Measurements from ENCODE around the gene LRRC38.

Gene LRRC38

DNA sequence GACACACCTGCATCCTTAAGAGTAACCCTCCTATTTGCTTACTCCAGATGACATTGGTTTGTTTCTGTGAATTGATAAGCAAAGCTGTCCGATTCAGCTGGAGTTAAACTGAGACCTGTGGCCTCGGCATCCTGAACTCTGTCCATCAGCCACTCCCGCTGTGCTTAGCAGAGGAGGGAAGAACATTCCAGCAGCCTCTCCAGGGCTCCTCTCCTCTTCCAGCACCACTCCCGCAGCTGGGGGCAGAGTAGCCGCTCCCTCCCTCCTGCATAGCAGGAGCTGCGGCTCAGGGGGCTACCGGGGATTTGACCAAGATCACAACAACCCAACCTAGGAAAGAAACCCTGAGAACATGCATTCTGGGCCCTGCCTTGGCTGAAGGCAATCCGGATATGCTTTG lies 8.8 kb downstream of the LRRC38 start:
- H2BK120ac ChIP-seq (ENCODE audit: insufficient read depth, low read length, poor library complexity), result no peak overlapping the region
- no peak overlapping the region for H2AFZ ChIP-seq (ENCODE audit: insufficient read depth, low read length, poor library complexity)
- no peak overlapping the region for H2AK5ac ChIP-seq (ENCODE audit: low read length)
- H2BK12ac ChIP-seq (ENCODE audit: low read length), result no peak overlapping the region
- H3K79me1 ChIP-seq (ENCODE audit: low read length), result no peaks in the 10 kb centered on the region
- H3K27ac ChIP-seq (ENCODE audit: low read depth, low read length), result no peak overlapping the region
- no peak for DNase-seq
- no peaks in the 10 kb centered on the region for H3K36me3 ChIP-seq (ENCODE audit: control insufficient read depth in 1 of 2, insufficient read depth in 2 of 2, low read length in 2 of 2)
- no peak overlapping the region for H4K12ac ChIP-seq (ENCODE audit: low read depth, low read length)
- H4K8ac ChIP-seq (ENCODE audit: low read depth, low read length), result no peak overlapping the region
- no peak overlapping the region for H3K4me2 ChIP-seq (ENCODE audit: low read length)
- no peak overlapping the region for H3K23ac ChIP-seq (ENCODE audit: low read length)
- no peaks in the 10 kb centered on the region for H3K4me1 ChIP-seq (ENCODE audit: control insufficient read depth in 1 of 2, insufficient read depth in 2 of 2, low read length in 2 of 2)
- no peak overlapping the region for H2BK5ac ChIP-seq (ENCODE audit: low read depth, low read length, poor library complexity)
- no peak overlapping the region for H3K14ac ChIP-seq (ENCODE audit: low read length)
- H3K18ac ChIP-seq (ENCODE audit: low read length), result no peak overlapping the region
- no CpG with 5 or more reads among the region's 8 CpGs for WGBS (ENCODE audit: extremely low coverage, insufficient coverage, insufficient read length)
- peaks cover 2% of the 10 kb centered on the region for H3K9me3 ChIP-seq (ENCODE audit: insufficient read depth, low read depth, low read length)
- H3K4ac ChIP-seq (ENCODE audit: low read depth, low read length), result no peak overlapping the region
- H4K91ac ChIP-seq (ENCODE audit: low read depth, low read length), result no peak overlapping the region
- H3K4me3 ChIP-seq (ENCODE audit: low read depth, low read length), result no peak overlapping the region
- no peak overlapping the region for H3K9ac ChIP-seq (ENCODE audit: low read length)
- H3K27me3 ChIP-seq (ENCODE audit: insufficient read depth, low read length), result no peaks in the 10 kb centered on the region
- H3K79me2 ChIP-seq (ENCODE audit: control insufficient read depth, insufficient read depth, low read length, poor library complexity), result no peaks in the 10 kb centered on the region

DNA sequence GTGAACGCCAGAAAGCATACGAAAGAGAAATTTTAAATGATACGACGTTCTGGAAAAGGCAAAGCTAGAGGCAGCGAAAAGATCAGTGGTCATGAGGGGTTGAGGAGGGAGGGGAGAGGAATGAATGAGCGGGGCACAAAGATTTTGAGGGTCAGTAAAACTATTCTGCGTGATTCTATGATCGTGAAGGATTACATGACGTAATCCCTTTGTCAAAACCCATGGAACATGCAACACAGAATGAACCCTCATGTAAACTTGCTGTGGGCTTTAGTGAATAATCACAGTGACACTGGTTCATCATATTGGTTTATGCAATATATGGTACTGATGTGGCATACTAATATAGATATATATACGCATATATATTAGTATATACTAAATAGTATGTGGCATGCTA lies 13.0 kb downstream of the LRRC38 start:
- Histone ChIP-seq H2AFZ (ENCODE audit: insufficient read depth, low read length, poor library complexity) (no peak overlapping the region), H3K36me3 (ENCODE audit: control insufficient read depth in 1 of 2, insufficient read depth in 2 of 2, low read length in 2 of 2) (no peaks in the 10 kb centered on the region), H3K27me3 (ENCODE audit: insufficient read depth, low read length) (no peaks in the 10 kb centered on the region), H2BK5ac (ENCODE audit: low read depth, low read length, poor library complexity) (no peak overlapping the region), H3K23ac (ENCODE audit: low read length) (no peak overlapping the region), H3K27ac (ENCODE audit: low read depth, low read length) (no peak overlapping the region), H2AK5ac (ENCODE audit: low read length) (no peak overlapping the region), H3K18ac (ENCODE audit: low read length) (no peak overlapping the region), H3K4ac (ENCODE audit: low read depth, low read length) (no peak overlapping the region), H3K9ac (ENCODE audit: low read length) (no peak overlapping the region), H3K14ac (ENCODE audit: low read length) (no peak overlapping the region), H3K4me2 (ENCODE audit: low read length) (no peak overlapping the region), H3K79me2 (ENCODE audit: control insufficient read depth, insufficient read depth, low read length, poor library complexity) (no peaks in the 10 kb centered on the region), H2BK120ac (ENCODE audit: insufficient read depth, low read length, poor library complexity) (no peak overlapping the region), H3K4me3 (ENCODE audit: low read depth, low read length) (no peak overlapping the region), H2BK12ac (ENCODE audit: low read length) (no peak overlapping the region), H3K9me3 (ENCODE audit: insufficient read depth, low read depth, low read length) (no peaks in the 10 kb centered on the region), H4K8ac (ENCODE audit: low read depth, low read length) (no peak overlapping the region), H3K79me1 (ENCODE audit: low read length) (no peaks in the 10 kb centered on the region), H4K12ac (ENCODE audit: low read depth, low read length) (no peak overlapping the region), H4K91ac (ENCODE audit: low read depth, low read length) (no peak overlapping the region), H3K4me1 (ENCODE audit: control insufficient read depth in 1 of 2, insufficient read depth in 2 of 2, low read length in 2 of 2) (no peaks in the 10 kb centered on the region)
- no peak for DNase-seq
- WGBS (ENCODE audit: extremely low coverage, insufficient coverage, insufficient read length), result no CpG with 5 or more reads among the region's 10 CpGs

DNA sequence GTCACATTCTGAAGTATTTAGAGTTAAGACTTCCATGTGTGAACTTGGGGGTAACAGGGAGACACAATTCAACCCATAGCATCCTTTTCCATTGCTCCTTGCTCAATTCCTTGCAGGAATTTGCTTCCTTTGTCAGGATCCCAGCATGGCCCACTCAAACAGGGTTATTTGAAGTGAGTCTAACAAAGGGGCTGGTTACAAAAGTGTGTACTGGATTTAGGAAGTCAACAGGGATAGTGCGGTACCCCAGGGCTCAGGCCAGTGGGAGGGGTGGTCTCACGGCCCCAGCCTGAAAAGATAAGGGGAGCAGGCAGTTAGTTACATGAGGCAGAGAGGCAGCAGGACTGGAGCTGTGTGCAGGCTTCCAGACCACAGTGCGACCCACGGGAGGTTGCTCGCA lies 14.4 kb downstream of the LRRC38 start:
- H3K23ac ChIP-seq (ENCODE audit: low read length), result no peak overlapping the region
- no peak overlapping the region for H3K4me3 ChIP-seq (ENCODE audit: low read depth, low read length)
- no peak overlapping the region for H2AK5ac ChIP-seq (ENCODE audit: low read length)
- no peak overlapping the region for H3K14ac ChIP-seq (ENCODE audit: low read length)
- no peak overlapping the region for H3K18ac ChIP-seq (ENCODE audit: low read length)
- WGBS (ENCODE audit: extremely low coverage, insufficient coverage, insufficient read length), result no CpG with 5 or more reads among the region's 5 CpGs
- no peak overlapping the region for H2BK5ac ChIP-seq (ENCODE audit: low read depth, low read length, poor library complexity)
- no peaks in the 10 kb centered on the region for H3K36me3 ChIP-seq (ENCODE audit: control insufficient read depth in 1 of 2, insufficient read depth in 2 of 2, low read length in 2 of 2)
- no peak overlapping the region for H2BK120ac ChIP-seq (ENCODE audit: insufficient read depth, low read length, poor library complexity)
- no peak overlapping the region for H4K91ac ChIP-seq (ENCODE audit: low read depth, low read length)
- DNase-seq, result no peak
- no peaks in the 10 kb centered on the region for H3K79me1 ChIP-seq (ENCODE audit: low read length)
- no peaks in the 10 kb centered on the region for H3K79me2 ChIP-seq (ENCODE audit: control insufficient read depth, insufficient read depth, low read length, poor library complexity)
- H4K8ac ChIP-seq (ENCODE audit: low read depth, low read length), result no peak overlapping the region
- H3K27me3 ChIP-seq (ENCODE audit: insufficient read depth, low read length), result no peaks in the 10 kb centered on the region
- no peaks in the 10 kb centered on the region for H3K4me1 ChIP-seq (ENCODE audit: control insufficient read depth in 1 of 2, insufficient read depth in 2 of 2, low read length in 2 of 2)
- H4K12ac ChIP-seq (ENCODE audit: low read depth, low read length), result no peak overlapping the region
- H3K9ac ChIP-seq (ENCODE audit: low read length), result no peak overlapping the region
- H3K4me2 ChIP-seq (ENCODE audit: low read length), result no peak overlapping the region
- no peaks in the 10 kb centered on the region for H3K9me3 ChIP-seq (ENCODE audit: insufficient read depth, low read depth, low read length)
- H2BK12ac ChIP-seq (ENCODE audit: low read length), result no peak overlapping the region
- H2AFZ ChIP-seq (ENCODE audit: insufficient read depth, low read length, poor library complexity), result no peak overlapping the region
- no peak overlapping the region for H3K4ac ChIP-seq (ENCODE audit: low read depth, low read length)
- no peak overlapping the region for H3K27ac ChIP-seq (ENCODE audit: low read depth, low read length)

DNA sequence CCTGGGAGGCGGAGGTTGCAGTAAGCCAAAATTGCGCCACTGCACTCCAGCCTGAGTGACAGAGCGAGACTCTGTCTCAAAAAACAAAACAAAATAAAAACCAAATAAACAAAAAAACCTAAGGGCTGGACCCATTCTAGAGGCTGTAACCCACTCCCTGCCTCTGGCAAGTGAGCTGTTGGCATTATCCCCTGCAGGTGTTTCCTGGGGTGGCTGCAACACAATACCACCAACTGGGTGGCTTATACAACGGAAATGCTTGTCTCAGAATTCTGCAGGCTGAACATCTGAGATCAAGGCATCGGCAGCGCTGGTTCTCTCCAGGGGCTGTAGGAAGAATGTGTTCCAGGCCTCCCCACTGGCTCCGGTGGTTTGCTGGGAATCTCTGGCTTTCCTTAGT lies 15.2 kb downstream of the LRRC38 start:
- H3K36me3 ChIP-seq (ENCODE audit: control insufficient read depth in 1 of 2, insufficient read depth in 2 of 2, low read length in 2 of 2), result no peaks in the 10 kb centered on the region
- no peak overlapping the region for H3K23ac ChIP-seq (ENCODE audit: low read length)
- WGBS (ENCODE audit: extremely low coverage, insufficient coverage, insufficient read length), result no CpG with 5 or more reads among the region's 7 CpGs
- no peak overlapping the region for H2BK12ac ChIP-seq (ENCODE audit: low read length)
- no peaks in the 10 kb centered on the region for H3K27me3 ChIP-seq (ENCODE audit: insufficient read depth, low read length)
- no peak overlapping the region for H3K14ac ChIP-seq (ENCODE audit: low read length)
- H3K27ac ChIP-seq (ENCODE audit: low read depth, low read length), result no peak overlapping the region
- H2BK5ac ChIP-seq (ENCODE audit: low read depth, low read length, poor library complexity), result no peak overlapping the region
- H2BK120ac ChIP-seq (ENCODE audit: insufficient read depth, low read length, poor library complexity), result no peak overlapping the region
- no peak overlapping the region for H3K4me3 ChIP-seq (ENCODE audit: low read depth, low read length)
- no peaks in the 10 kb centered on the region for H3K79me2 ChIP-seq (ENCODE audit: control insufficient read depth, insufficient read depth, low read length, poor library complexity)
- no peak overlapping the region for H3K18ac ChIP-seq (ENCODE audit: low read length)
- no peak for DNase-seq
- H3K9me3 ChIP-seq (ENCODE audit: insufficient read depth, low read depth, low read length), result no peaks in the 10 kb centered on the region
- H2AFZ ChIP-seq (ENCODE audit: insufficient read depth, low read length, poor library complexity), result no peak overlapping the region
- no peak overlapping the region for H4K12ac ChIP-seq (ENCODE audit: low read depth, low read length)
- H2AK5ac ChIP-seq (ENCODE audit: low read length), result no peak overlapping the region
- no peak overlapping the region for H4K8ac ChIP-seq (ENCODE audit: low read depth, low read length)
- H3K4ac ChIP-seq (ENCODE audit: low read depth, low read length), result no peak overlapping the region
- no peak overlapping the region for H3K9ac ChIP-seq (ENCODE audit: low read length)
- no peaks in the 10 kb centered on the region for H3K4me1 ChIP-seq (ENCODE audit: control insufficient read depth in 1 of 2, insufficient read depth in 2 of 2, low read length in 2 of 2)
- no peaks in the 10 kb centered on the region for H3K79me1 ChIP-seq (ENCODE audit: low read length)
- H3K4me2 ChIP-seq (ENCODE audit: low read length), result no peak overlapping the region
- no peak overlapping the region for H4K91ac ChIP-seq (ENCODE audit: low read depth, low read length)
